ENCODE measurements around the gene GAL3ST2.

DNA sequence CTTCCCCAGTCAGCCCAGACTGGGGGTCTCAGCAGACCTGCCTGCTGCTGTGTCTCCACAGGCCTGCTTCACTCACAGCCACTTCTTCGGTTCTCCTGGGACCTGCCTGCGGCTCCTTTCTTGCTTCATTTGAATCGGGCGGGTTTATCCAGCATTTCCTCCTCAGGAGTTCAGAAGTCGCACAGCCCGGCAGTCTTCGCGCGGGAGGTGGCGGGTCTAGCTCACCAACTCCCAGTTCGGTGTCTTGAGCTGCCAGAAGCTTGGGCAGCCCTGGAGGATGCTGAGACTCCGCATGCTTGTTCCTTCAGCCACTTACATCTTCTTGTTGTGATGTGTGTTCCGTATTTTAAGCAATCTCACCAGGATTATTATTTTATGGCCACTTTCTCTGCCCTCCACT lies 31.3 kb upstream of the GAL3ST2 start:
- no peak for TF ChIP-seq POLR2A (IDR thresholded peaks at IDR 0.05)
- TF ChIP-seq, protein P1, sequence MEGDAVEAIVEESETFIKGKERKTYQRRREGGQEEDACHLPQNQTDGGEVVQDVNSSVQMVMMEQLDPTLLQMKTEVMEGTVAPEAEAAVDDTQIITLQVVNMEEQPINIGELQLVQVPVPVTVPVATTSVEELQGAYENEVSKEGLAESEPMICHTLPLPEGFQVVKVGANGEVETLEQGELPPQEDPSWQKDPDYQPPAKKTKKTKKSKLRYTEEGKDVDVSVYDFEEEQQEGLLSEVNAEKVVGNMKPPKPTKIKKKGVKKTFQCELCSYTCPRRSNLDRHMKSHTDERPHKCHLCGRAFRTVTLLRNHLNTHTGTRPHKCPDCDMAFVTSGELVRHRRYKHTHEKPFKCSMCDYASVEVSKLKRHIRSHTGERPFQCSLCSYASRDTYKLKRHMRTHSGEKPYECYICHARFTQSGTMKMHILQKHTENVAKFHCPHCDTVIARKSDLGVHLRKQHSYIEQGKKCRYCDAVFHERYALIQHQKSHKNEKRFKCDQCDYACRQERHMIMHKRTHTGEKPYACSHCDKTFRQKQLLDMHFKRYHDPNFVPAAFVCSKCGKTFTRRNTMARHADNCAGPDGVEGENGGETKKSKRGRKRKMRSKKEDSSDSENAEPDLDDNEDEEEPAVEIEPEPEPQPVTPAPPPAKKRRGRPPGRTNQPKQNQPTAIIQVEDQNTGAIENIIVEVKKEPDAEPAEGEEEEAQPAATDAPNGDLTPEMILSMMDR (IDR thresholded peaks at IDR 0.05 in 4 of 5, conservative IDR thresholded peaks at IDR 0.05 in 1 of 5): no peak

Measured in gastrocnemius medialis (tissue), 4 donors.